Gastroesophageal sphincter (tissue), 4 donors: Measurements from ENCODE around the gene B4GALT3. TPM values are rescaled to one million over a fixed set of nuclear protein-coding genes. Genes with fewer than 3 reads are reported as not detected.

Experiments
- ATAC-seq: fragments of 150-250 bp; one replicate; pipeline ENCODE4 v1.9.1; 2016; ENCODE audit warnings: mild to moderate bottlenecking, moderate library complexity
- H3K27ac ChIP-seq, 4 donors: fragments of 200-600 bp; sonication (generic) in 3 of 4; 1 replicate in 3 of 4; 2 replicates in 1 of 4; pipeline ENCODE4 v1.5.1; 2016 to 2019
- H3K27me3 ChIP-seq: fragments of 200-600 bp; sonication (generic); one replicate; pipeline ENCODE4 v1.5.1; 2019
- H3K36me3 ChIP-seq, 2 donors: fragments of 200-600 bp; sonication (generic); one replicate each; pipeline ENCODE4 v1.5.1; 2019; ENCODE audit warnings: control low read depth in 1 of 2
- H3K4me1 ChIP-seq, 3 donors: fragments of 200-600 bp; sonication (generic); 1 replicate in 2 of 3; 2 replicates in 1 of 3; pipeline ENCODE4 v1.5.1; 2016 to 2019; ENCODE audit warnings: control low read depth in 2 of 3
- H3K4me3 ChIP-seq, 2 donors: fragments of 200-600 bp; sonication (generic); one replicate each; pipeline ENCODE4 v1.5.1; 2019; ENCODE audit warnings: mild to moderate bottlenecking in 1 of 2, moderate library complexity in 1 of 2
- H3K9me3 ChIP-seq, 3 donors: fragments of 200-600 bp; sonication (generic); one replicate each; pipeline ENCODE4 v1.5.1; 2017 to 2019; ENCODE audit warnings: control low read depth in 2 of 3
- CTCF ChIP-seq, 4 experiments: fragments of 200-600 bp in 2 of 4; fragments of 450-650 bp in 2 of 4; sonication (generic) in 1 of 4; IDR thresholded peaks; one replicate each; pipeline ENCODE4 v1.5.1; 2017 to 2019; ENCODE audit warnings: antibody characterized with exemption in 4 of 4, mild to moderate bottlenecking in 2 of 4, moderate library complexity in 2 of 4
- EP300 ChIP-seq: sonication (generic); formaldehyde crosslinking; IDR thresholded peaks from one replicate; pipeline ENCODE4 v1.6.1; 2017; ENCODE audit warnings: antibody characterized with exemption, mild to moderate bottlenecking
- POLR2A ChIP-seq, 2 donors: fragments of 450-650 bp; IDR thresholded peaks; one replicate each; pipeline ENCODE4 v1.6.1; 2017; ENCODE audit warnings: antibody characterized with exemption in 2 of 2, mild to moderate bottlenecking in 2 of 2, moderate library complexity in 1 of 2
- POLR2AphosphoS5 ChIP-seq: sonication (generic); formaldehyde crosslinking; IDR thresholded peaks from one replicate; pipeline ENCODE4 v1.6.1; 2017; ENCODE audit warnings: antibody characterized with exemption
- WGBS, 2 donors: methylation state at CpG; one replicate each; pipeline ENCODE4 v1.1.5; 2018; ENCODE audit warnings: low coverage in 1 of 2; 5-methylcytosine and 5-hydroxymethylcytosine counted together
- total RNA-seq, 4 donors: library from RNA; depleted of rRNA; stranded (reverse); fragments of >200 nt; gene quantifications; one replicate each; pipeline ENCODE4 v1.1.0, GENCODE V29; 2016

The B4GALT3 gene
- total RNA-seq, 4 donors from 2014 or later, result 14.8 to 26.4 (median 19.5) TPM

DNA sequence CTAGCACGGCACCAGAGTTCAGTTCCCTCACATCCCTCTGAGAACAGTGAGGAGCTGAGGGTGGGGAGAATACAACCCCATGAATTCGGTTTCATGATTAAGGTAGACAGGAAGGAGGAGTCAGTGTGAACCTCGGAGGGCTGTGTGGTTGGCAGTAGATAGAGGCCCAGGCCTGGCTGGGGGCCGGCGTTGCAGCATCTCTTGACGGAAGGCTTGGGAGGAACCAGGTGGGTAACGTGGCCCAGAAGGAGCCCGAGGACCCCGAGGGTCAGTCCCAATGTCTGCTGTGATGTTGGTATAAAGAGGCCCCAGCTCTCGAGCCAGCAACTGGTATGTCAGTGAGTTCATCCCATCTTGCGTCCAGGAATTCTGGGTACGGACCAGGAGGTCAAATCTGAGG lies 5.6 kb downstream of the B4GALT3 start:
- Histone ChIP-seq H3K4me1 (peaks cover 5 to 70% (median 24%) of the 10 kb centered on the region in 3 donors), H3K36me3 (peaks cover 0 to 77% of the 10 kb centered on the region in 2 donors), H3K27me3 (no peaks in the 10 kb centered on the region), H3K27ac (peak overlapping the region in 3 of 4 donors; percentile 50 to 60 (median 52)), H3K4me3 (no peak overlapping the region), H3K9me3 (no peaks in the 10 kb centered on the region)
- TF ChIP-seq POLR2AphosphoS5 (no peak), CTCF (IDR thresholded peaks at IDR 0.05) (no peak), EP300 (no peak)
- 58 to 77% methylated on average over 3 to 12 of the region's 12 CpGs for WGBS, 2 donors
- ATAC-seq, result no peak

GRCh38 chr1:161171191-161171590 lies 6.1 kb downstream of the B4GALT3 start:
- 24% methylated on average over 4 of the region's 5 CpGs; no CpG with 5 or more reads in 1 of the 2 donors for WGBS, 2 donors
- peaks cover 0 to 77% of the 10 kb centered on the region in 2 donors for H3K36me3 ChIP-seq
- no peak for ATAC-seq
- no peak overlapping the region for H3K4me3 ChIP-seq
- H3K27ac ChIP-seq, result peak overlapping the region in 2 of 4 donors; percentile 52 to 60
- TF ChIP-seq POLR2A (IDR thresholded peaks at IDR 0.05) (no peak), EP300 (no peak), POLR2AphosphoS5 (no peak), CTCF (IDR thresholded peaks at IDR 0.05) (no peak)
- H3K9me3 ChIP-seq, result no peaks in the 10 kb centered on the region
- no peaks in the 10 kb centered on the region for H3K27me3 ChIP-seq
- peaks cover 3 to 66% (median 19%) of the 10 kb centered on the region in 3 donors for H3K4me1 ChIP-seq

DNA sequence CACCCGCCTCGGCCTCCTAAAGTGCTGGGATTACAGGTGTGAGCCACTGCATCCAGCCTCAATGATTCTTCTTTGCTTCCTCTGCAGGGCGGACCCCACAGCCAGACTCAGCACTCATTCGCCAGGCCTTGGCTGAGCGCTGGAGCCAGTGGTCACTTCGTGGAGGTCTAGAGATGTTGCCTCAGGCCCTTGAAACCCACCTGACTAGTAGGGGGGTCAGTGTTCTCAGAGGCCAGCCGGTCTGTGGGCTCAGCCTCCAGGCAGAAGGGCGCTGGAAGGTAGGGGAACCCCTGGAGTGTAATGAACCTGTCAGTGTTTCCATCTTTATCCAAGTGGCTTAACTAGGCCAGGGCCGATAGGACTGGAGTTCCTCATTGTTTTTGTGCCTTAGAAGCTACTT lies 8.4 kb downstream of the B4GALT3 start:
- Histone ChIP-seq H3K4me1 (peaks cover 0 to 61% (median 21%) of the 10 kb centered on the region in 3 donors), H3K27ac (no peak overlapping the region), H3K27me3 (no peaks in the 10 kb centered on the region), H3K36me3 (peaks cover 0 to 68% of the 10 kb centered on the region in 2 donors), H3K9me3 (no peaks in the 10 kb centered on the region), H3K4me3 (no peak overlapping the region)
- WGBS, 2 donors, result 83 to 91% methylated on average over 2 to 7 of the region's 9 CpGs
- ATAC-seq, result no peak
- TF ChIP-seq EP300, result no peak
- TF ChIP-seq POLR2A (IDR thresholded peaks at IDR 0.05), result no peak
- TF ChIP-seq CTCF (IDR thresholded peaks at IDR 0.05), result no peak
- TF ChIP-seq POLR2AphosphoS5, result no peak

DNA sequence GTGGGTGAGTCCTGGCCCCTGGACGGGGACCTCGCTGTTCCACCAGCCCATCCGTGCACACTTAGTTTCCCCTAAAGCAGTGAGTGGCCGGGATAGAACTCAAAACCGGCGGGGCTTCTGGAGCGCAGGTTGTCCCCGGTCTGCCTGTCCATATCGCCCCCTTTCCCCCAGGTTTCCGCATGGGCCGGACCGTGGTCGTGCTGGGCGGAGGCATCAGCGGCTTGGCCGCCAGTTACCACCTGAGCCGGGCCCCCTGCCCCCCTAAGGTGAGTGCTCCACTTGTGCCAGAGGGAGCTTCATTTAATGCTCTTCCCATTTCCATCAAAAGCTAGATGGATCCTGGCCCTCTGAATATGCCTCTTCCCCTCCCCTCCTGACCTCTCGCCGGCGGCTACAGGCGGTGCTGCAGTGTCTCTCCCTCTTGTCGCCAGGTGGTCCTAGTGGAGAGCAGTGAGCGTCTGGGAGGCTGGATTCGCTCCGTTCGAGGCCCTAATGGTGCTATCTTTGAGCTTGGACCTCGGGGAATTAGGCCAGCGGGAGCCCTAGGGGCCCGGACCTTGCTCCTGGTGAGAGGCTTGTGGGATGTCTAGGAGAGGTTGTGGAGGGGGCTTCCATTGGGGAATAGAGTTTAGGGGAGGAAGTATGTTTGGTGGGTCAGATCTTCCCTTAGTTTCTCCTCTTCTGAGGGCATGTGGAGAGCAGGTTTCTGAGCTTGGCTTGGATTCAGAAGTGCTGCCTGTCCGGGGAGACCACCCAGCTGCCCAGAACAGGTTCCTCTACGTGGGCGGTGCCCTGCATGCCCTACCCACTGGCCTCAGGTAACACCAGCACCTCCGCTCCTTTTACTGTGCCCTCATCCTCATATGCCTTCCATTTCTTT lies 10.4 kb downstream of the B4GALT3 start:
- H3K4me1 ChIP-seq, result peaks cover 0 to 56% (median 17%) of the 10 kb centered on the region in 3 donors
- ATAC-seq, result no peak
- WGBS, 2 donors, result 20 to 40% methylated on average over 1 to 8 of the region's 33 CpGs

More for the DNA sequence above, 10.4 kb downstream of the B4GALT3 start:
- Histone ChIP-seq H3K27ac (peak overlapping the region; percentile 0 to 91 (median 88)), H3K36me3 (peaks cover 0 to 68% of the 10 kb centered on the region in 2 donors), H3K4me3 (peak overlapping the region; percentile 44 to 70), H3K27me3 (no peaks in the 10 kb centered on the region), H3K9me3 (no peaks in the 10 kb centered on the region)
- no peak for TF ChIP-seq CTCF (IDR thresholded peaks at IDR 0.05)
- TF ChIP-seq POLR2A (IDR thresholded peaks at IDR 0.05), result no peak
- no peak for TF ChIP-seq POLR2AphosphoS5
- TF ChIP-seq EP300, result no peak
